K562 (cell line): Measurements from ENCODE around the gene FTH1.

Source experiments
- CHD4 ChIP-seq: fragments of 200-600 bp; sonication (generic); IDR thresholded peaks from 3 replicates; pipeline ENCODE4 v1.6.1; 2012; ENCODE audit warnings: low read depth, mild to moderate bottlenecking, mixed read lengths, low read length, inconsistent platforms; ENCODE audit not compliant: insufficient read depth, insufficient replicate concordance, poor library complexity, severe bottlenecking
- E2F4 ChIP-seq: sonication (generic); formaldehyde crosslinking; IDR thresholded peaks from 2 replicates; pipeline ENCODE4 v1.8.0; 2022; ENCODE audit warnings: mild to moderate bottlenecking, low read depth, missing genetic modification reagents
- ELF1 ChIP-seq: fragments of 200-800 bp; sonication (Bioruptor generic); IDR thresholded peaks from 2 replicates; pipeline ENCODE4 v1.6.1; 2016; ENCODE audit warnings: missing genetic modification characterization, missing compliant biosample characterization
- MAFK ChIP-seq: IDR thresholded peaks from 2 replicates; pipeline ENCODE4 v1.6.1; 2011; ENCODE audit warnings: low read length, improper control_type of control experiment
- NBN ChIP-seq: fragments of 450-650 bp; IDR thresholded peaks from 2 replicates; pipeline ENCODE4 v1.6.1; 2016; ENCODE audit warnings: low read depth, mild to moderate bottlenecking
- POLR2AphosphoS5 ChIP-seq: IDR thresholded peaks from 2 replicates; pipeline ENCODE4 v1.6.1; 2011; ENCODE audit warnings: mild to moderate bottlenecking, low read depth, low read length, moderate library complexity; ENCODE audit not compliant: control insufficient read depth, insufficient read depth
- TBP ChIP-seq: optimal IDR thresholded peaks from 2 replicates; pipeline ENCODE3; 2011; ENCODE audit warnings: low read depth, low read length, improper control_type of control experiment
- ZNF184 ChIP-seq: sonication (generic); formaldehyde crosslinking; IDR thresholded peaks from 2 replicates; pipeline ENCODE4 v1.5.0; 2020; ENCODE audit warnings: missing genetic modification reagents
- ZNF696 ChIP-seq: fragments of 250-450 bp; sonication (Bioruptor Pico); conservative IDR thresholded peaks from 2 replicates; pipeline ENCODE4 v1.4.0; 2020; ENCODE audit warnings: mild to moderate bottlenecking, moderate library complexity
- TF ChIP-seq, protein P1 (sequence below): fragments of 450-650 bp; formaldehyde crosslinking; IDR thresholded peaks from 2 replicates; pipeline ENCODE4 v1.4.0; 2022; ENCODE audit warnings: missing genetic modification characterization
- TF ChIP-seq, protein P2 (sequence below), 3 experiments: IDR thresholded peaks in 2 of 3; conservative IDR thresholded peaks in 1 of 3; 2 replicates each; pipeline ENCODE4 v1.5.1; 2011 to 2012; ENCODE audit warnings: low read length in 3 of 3, mild to moderate bottlenecking in 3 of 3, control low read depth in 2 of 3, improper control_type of control experiment in 1 of 3, inconsistent platforms in 1 of 3, low read depth in 1 of 3, mixed read lengths in 1 of 3, moderate library complexity in 1 of 3; ENCODE audit not compliant: insufficient read depth in 2 of 3

GRCh38 chr11:61917334-61918109, 49.9 kb downstream of the FTH1 start, which contains the start of gene RAB3IL1:
- TF ChIP-seq ZNF184 (CRISPR knock-in tag) (no peak), MAFK (no peak), CHD4 (peak; percentile 34), TBP (no peak), POLR2AphosphoS5 (no peak), E2F4 (no peak), ELF1 (tag) (no peak), NBN (no peak), ZNF696 (CRISPR knock-in tag) (no peak)
- TF ChIP-seq, protein P1, sequence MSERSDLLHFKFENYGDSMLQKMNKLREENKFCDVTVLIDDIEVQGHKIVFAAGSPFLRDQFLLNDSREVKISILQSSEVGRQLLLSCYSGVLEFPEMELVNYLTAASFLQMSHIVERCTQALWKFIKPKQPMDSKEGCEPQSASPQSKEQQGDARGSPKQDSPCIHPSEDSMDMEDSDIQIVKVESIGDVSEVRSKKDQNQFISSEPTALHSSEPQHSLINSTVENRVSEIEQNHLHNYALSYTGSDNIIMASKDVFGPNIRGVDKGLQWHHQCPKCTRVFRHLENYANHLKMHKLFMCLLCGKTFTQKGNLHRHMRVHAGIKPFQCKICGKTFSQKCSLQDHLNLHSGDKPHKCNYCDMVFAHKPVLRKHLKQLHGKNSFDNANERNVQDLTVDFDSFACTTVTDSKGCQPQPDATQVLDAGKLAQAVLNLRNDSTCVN (CRISPR knock-in tag) = no peak
- TF ChIP-seq, protein P2, sequence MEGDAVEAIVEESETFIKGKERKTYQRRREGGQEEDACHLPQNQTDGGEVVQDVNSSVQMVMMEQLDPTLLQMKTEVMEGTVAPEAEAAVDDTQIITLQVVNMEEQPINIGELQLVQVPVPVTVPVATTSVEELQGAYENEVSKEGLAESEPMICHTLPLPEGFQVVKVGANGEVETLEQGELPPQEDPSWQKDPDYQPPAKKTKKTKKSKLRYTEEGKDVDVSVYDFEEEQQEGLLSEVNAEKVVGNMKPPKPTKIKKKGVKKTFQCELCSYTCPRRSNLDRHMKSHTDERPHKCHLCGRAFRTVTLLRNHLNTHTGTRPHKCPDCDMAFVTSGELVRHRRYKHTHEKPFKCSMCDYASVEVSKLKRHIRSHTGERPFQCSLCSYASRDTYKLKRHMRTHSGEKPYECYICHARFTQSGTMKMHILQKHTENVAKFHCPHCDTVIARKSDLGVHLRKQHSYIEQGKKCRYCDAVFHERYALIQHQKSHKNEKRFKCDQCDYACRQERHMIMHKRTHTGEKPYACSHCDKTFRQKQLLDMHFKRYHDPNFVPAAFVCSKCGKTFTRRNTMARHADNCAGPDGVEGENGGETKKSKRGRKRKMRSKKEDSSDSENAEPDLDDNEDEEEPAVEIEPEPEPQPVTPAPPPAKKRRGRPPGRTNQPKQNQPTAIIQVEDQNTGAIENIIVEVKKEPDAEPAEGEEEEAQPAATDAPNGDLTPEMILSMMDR (IDR thresholded peaks at IDR 0.05 in 2 of 3, conservative IDR thresholded peaks at IDR 0.05 in 1 of 3; ENCODE audit: insufficient read depth in 2 of 3, low read depth in 1 of 3, low read length in 3 of 3) = no peak
